ENCODE measurements around the gene MDN1. TPM values are rescaled to one million over a fixed set of nuclear protein-coding genes. Genes with fewer than 3 reads are reported as not detected.
A peak's percentile ranks its signal among the peaks of the same experiment; 100 is the strongest.

The MDN1 gene
- total and polyA plus RNA-seq, 10 donors, result 23.0 to 56.3 (median 36.7) TPM

DNA sequence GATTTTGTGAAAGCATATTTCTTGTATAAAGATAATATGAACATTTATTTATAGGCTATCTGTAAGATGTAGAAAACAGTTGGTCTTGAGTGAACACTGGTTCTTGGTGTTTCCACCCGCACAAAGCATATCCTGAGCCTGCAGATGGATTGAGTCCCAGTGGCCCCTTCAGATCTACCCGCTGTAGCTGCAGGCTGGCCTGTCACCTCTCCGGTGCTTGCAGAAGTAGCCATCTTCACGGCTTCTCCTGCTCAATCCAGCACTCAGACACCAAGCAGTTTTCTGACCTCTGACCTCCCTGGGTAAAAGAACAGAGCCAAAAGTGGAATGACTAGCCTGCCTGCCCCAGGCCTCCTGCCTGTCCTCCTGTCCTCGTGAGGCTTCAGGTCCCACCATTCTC is 203.7 kb downstream of the MDN1 start:
- 91 to 97% (median 95%) methylated on average over 5 of the region's 5 CpGs for WGBS, 5 donors
- TF ChIP-seq CTCF (IDR thresholded peaks at IDR 0.05 in 8 of 11, conservative IDR thresholded peaks at IDR 0.05 in 3 of 11), result no peak
- TF ChIP-seq POLR2A (IDR thresholded peaks at IDR 0.05), result no peak
- no peak for TF ChIP-seq POLR2AphosphoS5 (IDR thresholded peaks at IDR 0.05)
- intact Hi-C loops (cut with DNase I; ENCODE audit: low total_unique reads), result no loop called here
- Histone ChIP-seq H3K27ac (no peak overlapping the region), H3K27me3 (replicated peaks in 1 of 7) (no peaks in the 10 kb centered on the region), H3K4me1 (no peaks in the 10 kb centered on the region), H3K4me3 (no peak overlapping the region), H3K36me3 (peaks cover 0 to 3% (median 0%) of the 10 kb centered on the region in 6 donors), H3K9me3 (no peaks in the 10 kb centered on the region)
- DNase-seq, result no peak

DNA sequence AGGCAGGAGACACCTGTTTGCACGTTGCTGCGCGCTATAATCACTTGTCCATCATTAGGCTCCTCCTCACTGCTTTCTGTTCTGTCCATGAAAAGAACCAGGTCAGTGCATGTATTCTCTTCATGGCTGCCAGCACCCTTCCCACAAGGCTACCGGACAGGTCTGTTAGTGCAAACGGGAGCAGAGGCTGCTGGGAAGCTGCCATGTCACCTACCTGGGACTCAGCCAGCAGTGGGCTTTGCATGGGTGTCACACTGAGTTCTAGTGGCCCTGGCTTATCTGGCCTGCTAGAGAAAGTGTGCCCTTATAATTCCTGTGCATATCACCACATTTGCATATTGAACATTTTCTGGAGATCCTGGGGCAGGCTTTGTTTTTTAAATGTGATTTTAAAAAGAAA is 205.8 kb downstream of the MDN1 start:
- no peaks in the 10 kb centered on the region for H3K4me1 ChIP-seq
- no peaks in the 10 kb centered on the region for H3K9me3 ChIP-seq
- intact Hi-C loops (cut with DNase I; ENCODE audit: low total_unique reads), result no loop called here
- H3K27me3 ChIP-seq (replicated peaks in 1 of 7), result no peaks in the 10 kb centered on the region
- H3K4me3 ChIP-seq, result no peak overlapping the region
- no peak overlapping the region for H3K27ac ChIP-seq
- H3K36me3 ChIP-seq, result no peaks in the 10 kb centered on the region
- DNase-seq, result no peak
- WGBS, 5 donors, result 92 to 96% (median 94%) methylated on average over 5 of the region's 5 CpGs
- TF ChIP-seq POLR2AphosphoS5 (IDR thresholded peaks at IDR 0.05) (no peak), CTCF (IDR thresholded peaks at IDR 0.05 in 8 of 11, conservative IDR thresholded peaks at IDR 0.05 in 3 of 11) (no peak), POLR2A (IDR thresholded peaks at IDR 0.05) (no peak)

DNA sequence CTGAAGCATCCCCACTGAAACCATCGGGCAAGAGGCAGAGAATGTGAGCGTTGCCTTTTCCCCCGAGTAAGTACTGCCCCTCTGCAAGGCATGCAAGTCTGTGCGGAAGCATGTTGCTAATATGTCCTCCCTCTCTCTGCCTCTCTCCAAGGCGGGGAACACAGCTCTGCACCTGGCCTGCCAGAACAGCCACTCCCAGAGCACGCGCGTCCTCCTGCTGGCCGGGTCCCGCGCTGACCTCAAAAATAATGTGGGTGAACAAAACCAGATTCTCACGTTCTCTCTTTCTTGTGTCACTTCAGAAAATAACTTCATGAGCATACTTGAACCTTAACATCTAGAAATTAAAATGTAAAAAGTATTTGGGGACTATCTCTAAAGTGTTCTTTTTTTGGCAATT is 207.5 kb downstream of the MDN1 start:
- Histone ChIP-seq H3K27ac (no peak overlapping the region), H3K36me3 (no peaks in the 10 kb centered on the region), H3K9me3 (no peaks in the 10 kb centered on the region), H3K27me3 (replicated peaks in 1 of 7) (no peaks in the 10 kb centered on the region), H3K4me1 (no peaks in the 10 kb centered on the region), H3K4me3 (no peak overlapping the region)
- no peak for DNase-seq
- WGBS, 5 donors, result 90 to 95% (median 91%) methylated on average over 12 of the region's 12 CpGs
- intact Hi-C loops (cut with DNase I; ENCODE audit: low total_unique reads), result no loop called here
- TF ChIP-seq CTCF (IDR thresholded peaks at IDR 0.05 in 8 of 11, conservative IDR thresholded peaks at IDR 0.05 in 3 of 11) (peak in 1 of 11 experiments; percentile 2), POLR2AphosphoS5 (IDR thresholded peaks at IDR 0.05) (no peak)

GRCh38 chr6:89611666-89612065 is 207.9 kb downstream of the MDN1 start:
- intact Hi-C loops (cut with DNase I; ENCODE audit: low total_unique reads), result no loop called here
- H3K27ac ChIP-seq, result no peak overlapping the region
- H3K4me1 ChIP-seq, result no peaks in the 10 kb centered on the region
- H3K27me3 ChIP-seq (replicated peaks in 1 of 7), result no peaks in the 10 kb centered on the region
- TF ChIP-seq POLR2AphosphoS5 (IDR thresholded peaks at IDR 0.05) (no peak), CTCF (IDR thresholded peaks at IDR 0.05 in 8 of 11, conservative IDR thresholded peaks at IDR 0.05 in 3 of 11) (peak in 1 of 11 experiments; percentile 16)
- H3K9me3 ChIP-seq, result no peaks in the 10 kb centered on the region
- no peaks in the 10 kb centered on the region for H3K36me3 ChIP-seq
- no peak overlapping the region for H3K4me3 ChIP-seq
- DNase-seq, result no peak
